Urothelium cell line (cell line): ENCODE results near the gene AJAP1.

Source experiments
- DNase-seq: peaks from one replicate; pipeline ENCODE4 v3.0.0; 2011; ENCODE audit warnings: low spot score, mixed read lengths
- FAIRE-seq: peaks from 2 replicates; lab custom pipeline; 2011; peaks lifted over from hg19 to GRCh38; lab: Jason Lieb, UNC

Gene AJAP1

GRCh38 chr1:4698911-4699310 lies 44.5 kb downstream of the AJAP1 start:
- FAIRE-seq = no peak

DNA sequence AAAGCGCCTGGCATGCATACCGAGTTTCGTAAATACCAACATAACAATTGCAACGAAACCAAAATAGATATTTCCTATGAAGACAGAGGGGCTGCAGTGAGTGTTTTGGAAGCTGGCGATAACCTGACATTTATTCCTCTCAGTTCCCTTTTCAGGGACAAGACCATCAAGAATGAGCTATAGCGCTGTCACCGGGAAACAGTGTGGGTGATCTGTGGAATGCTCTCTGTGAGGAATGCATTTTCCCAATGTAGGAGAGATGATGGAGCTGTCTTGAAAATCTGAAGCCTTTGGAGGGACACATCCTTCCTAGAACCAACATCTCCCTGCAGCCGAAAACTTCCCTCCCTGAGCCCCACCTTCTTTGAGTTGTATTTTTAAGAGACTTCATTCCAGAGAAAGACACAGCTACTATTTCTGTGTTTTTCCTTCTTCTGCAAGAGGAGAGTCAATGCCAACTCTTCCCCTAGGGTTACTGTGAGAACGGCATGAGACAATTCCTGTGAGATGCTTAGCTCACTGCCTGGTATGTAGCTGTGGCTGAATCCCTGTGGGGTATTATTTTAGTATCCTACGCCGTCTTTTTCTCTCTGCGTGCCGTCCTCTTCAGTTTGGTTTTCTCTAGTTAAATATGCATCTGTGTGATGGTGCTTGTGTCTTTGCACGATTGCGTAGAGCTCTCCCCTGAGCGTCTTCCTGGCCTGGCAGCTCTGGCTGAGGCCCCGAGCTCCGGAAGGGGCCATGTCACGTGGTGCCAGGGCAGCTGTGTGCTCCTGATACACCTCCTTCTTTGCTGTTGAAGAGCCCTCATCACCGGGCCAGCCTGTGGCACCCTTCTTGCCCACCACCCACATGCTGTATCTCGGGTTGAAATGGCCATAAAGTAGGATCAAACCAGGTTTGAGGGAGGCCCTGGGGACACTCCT lies 45.2 kb downstream of the AJAP1 start:
- DNase-seq = no peak
- no peak for FAIRE-seq

More at GRCh38 chr1:4698911-4699310, 44.5 kb downstream of the AJAP1 start:
- DNase-seq = no peak

DNA sequence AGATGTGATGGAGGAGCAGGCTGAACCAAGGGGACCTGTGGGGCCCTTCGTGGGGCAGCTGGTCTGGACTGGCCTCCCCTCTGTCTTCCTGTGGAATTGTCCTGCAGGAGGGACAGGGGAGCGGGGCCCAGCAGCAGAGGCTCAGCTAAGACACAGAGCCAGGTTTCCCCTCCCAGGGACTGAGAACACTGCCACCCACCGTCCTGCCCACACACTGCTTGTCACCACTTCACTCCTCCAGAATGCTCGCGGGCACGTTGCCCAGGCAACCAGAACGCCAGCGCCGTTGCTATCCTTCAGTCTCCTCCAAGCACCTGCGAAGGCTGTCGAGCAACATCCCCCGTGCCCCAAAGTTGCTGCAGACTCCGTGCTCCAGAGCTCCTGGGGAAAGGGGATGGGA lies 46.4 kb downstream of the AJAP1 start:
- DNase-seq = no peak
- FAIRE-seq = no peak

GRCh38 chr1:4701276-4701675 lies 46.9 kb downstream of the AJAP1 start:
- FAIRE-seq = no peak

GRCh38 chr1:4702464-4702863 lies 48.1 kb downstream of the AJAP1 start:
- FAIRE-seq = no peak

More at GRCh38 chr1:4701276-4701675, 46.9 kb downstream of the AJAP1 start:
- DNase-seq = no peak

DNA sequence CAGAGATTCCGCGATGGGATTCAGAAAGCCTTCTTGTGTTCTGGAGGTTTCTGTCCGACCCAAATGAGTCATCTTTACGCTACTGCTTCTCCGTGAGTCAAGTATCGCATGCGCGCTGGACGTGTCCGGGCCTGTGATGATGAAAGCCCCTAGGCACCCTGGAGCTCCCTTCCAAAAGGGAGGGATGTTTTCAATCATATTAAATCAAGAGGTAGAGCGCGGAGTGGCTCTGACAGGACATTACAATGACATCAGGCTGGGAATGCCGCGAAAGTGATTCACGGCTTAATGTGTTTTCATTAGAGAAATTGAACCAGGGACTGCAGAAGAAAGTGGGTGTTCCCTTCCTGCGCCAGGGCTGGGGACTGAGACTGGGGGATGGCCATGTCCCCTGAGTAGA lies 48.5 kb downstream of the AJAP1 start:
- FAIRE-seq (no peak), DNase-seq (peak; percentile 35)

More at GRCh38 chr1:4702464-4702863, 48.1 kb downstream of the AJAP1 start:
- DNase-seq = no peak

- DNase-seq (no peak), FAIRE-seq (no peak)
Observed at GRCh38 chr1:4703646-4704045, 49.2 kb downstream of the AJAP1 start.

- no peak for FAIRE-seq
- no peak for DNase-seq
Observed at GRCh38 chr1:4708840-4709507, 54.6 kb downstream of the AJAP1 start.

DNA sequence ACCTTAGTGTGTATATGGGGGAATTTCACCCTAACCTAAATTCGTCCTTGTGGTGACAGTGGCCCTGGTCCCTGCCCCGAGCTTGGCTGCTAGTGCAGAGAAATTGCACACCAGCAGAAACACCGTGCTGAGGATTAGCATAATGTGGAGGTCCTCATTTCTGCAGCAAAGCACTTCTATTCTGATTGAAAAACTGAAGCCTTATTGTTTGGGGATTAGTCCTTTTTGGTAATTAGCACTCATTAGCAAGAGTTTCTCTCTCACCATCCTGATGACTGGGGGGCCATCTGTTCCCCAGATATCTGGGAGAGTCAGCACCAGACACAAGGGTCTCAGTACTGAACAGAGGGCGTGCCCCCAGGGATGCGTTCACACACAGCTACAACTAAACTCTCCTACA lies 55.2 kb downstream of the AJAP1 start:
- FAIRE-seq (no peak), DNase-seq (no peak)

GRCh38 chr1:4710592-4711415 lies 56.4 kb downstream of the AJAP1 start:
- no peak for FAIRE-seq
- no peak for DNase-seq

- FAIRE-seq = no peak
- DNase-seq = no peak
Observed at GRCh38 chr1:4711416-4712275, 57.2 kb downstream of the AJAP1 start.

DNA sequence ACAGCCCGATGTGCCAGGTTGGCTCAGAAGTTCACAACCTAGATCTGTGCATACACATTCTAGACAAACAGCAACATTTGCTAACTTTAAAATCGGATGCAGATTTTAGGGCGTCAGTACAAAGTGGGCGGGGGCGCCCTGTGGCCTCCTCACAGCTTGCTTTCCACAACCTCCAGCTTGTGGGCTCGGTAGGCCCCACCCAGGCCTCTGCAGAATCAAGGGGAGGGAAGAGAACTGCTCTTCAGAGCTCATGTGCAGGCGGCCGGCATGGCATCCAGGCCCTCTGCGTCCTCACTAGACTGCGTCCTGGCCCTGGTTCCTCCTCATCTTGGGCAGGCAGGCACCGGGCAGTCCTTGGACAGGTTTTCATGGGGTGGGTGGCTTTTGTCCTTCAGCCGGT lies 59.3 kb downstream of the AJAP1 start:
- FAIRE-seq = no peak

GRCh38 chr1:4716406-4716805 lies 62.0 kb downstream of the AJAP1 start:
- DNase-seq (no peak), FAIRE-seq (no peak)

More for the DNA sequence above, 59.3 kb downstream of the AJAP1 start:
- no peak for DNase-seq

GRCh38 chr1:4718071-4718470 lies 63.7 kb downstream of the AJAP1 start:
- FAIRE-seq = no peak

DNA sequence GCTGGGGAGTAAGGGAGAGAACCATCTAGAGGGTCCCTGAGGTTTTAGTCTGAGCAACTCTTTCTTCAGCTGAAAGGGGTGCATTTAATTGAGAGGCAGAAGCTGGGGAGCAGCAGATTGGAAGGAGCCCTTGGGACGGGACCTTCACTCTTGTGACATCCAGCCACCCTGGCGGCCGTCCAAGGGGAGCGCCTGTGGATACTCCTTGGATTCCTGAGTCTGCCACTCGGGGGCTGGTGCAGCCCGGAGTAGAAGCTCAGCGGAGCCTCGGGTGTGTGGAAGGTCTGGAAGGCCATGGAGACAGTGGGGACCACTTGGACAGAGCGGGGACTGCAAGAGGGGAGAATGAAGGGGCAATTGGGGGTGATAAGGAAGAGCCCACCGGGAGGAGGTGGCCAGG lies 68.7 kb downstream of the AJAP1 start:
- DNase-seq = no peak
- FAIRE-seq = no peak

More at GRCh38 chr1:4718071-4718470, 63.7 kb downstream of the AJAP1 start:
- DNase-seq = no peak

DNA sequence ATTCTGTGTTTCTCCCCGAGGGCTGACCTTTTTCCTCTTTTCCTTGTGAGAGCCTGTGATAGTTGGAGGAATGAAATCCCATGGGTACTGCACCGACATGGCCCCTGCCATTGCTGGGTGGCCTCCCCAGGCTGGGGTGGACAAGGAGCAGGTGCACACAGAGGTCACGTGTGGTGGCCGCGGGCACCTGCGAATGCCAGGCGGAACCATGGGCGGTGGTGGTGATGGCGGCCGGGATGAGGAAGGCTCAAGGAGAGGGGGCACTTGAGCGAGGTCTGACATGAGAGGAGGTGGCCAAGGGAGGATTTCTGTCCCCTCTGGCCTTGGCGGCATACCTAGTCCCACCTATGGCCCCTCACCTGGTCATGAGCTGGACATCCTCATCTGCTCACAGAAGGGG lies 69.6 kb downstream of the AJAP1 start:
- no peak for FAIRE-seq
- no peak for DNase-seq

DNA sequence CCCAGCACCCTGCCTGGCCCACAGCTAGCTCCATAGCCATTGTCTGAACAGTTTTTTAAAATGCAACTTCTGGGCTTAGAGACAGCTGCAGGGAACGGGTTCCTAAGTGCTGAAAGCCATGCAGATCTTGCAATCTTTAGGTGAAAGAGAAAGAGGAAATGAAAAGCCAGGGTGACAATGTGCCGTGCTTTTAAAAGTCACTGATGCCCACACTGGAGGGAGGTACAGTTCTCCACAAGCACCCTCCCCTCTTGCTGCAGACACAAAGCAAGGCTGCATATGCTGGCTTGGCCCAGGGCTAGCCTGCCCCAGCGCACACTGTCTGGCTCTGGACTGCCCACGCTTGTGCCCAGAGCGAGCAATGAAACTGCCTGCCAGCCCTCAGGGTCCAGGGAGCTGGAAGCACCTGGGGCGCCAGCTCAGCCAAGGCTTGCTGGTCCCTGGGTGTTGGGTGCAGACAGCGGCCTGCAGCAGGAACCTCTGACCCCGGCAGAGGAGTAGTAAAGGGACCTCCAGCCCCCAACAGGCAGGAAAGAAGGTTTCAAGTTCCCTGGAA lies 70.4 kb downstream of the AJAP1 start:
- FAIRE-seq (no peak), DNase-seq (no peak)

DNA sequence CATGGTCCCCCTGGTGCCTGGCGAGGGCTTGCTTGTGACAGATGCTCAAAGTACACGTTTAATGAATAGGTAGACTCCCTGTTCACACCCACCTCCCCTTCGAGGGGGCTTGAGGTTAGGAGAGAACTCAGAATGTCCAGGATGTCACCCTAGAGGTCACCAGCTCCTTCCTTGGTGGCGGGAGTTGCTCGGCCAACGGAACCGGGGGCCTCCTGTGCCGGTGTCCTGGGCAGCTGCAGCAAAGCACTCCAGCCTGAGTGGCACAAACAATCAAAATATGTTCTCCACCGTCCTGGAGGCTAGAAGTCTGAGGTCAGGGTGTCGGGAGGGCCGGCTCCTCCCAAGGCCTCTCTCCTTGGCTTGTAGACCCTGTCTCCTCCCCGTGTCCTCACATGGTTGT lies 71.0 kb downstream of the AJAP1 start:
- FAIRE-seq (no peak), DNase-seq (no peak)

GRCh38 chr1:4726620-4727341 lies 72.4 kb downstream of the AJAP1 start:
- DNase-seq (no peak), FAIRE-seq (no peak)
